ENCODE data around the gene NLGN4Y. TPM values are rescaled to one million over a fixed set of nuclear protein-coding genes. Genes with fewer than 3 reads are reported as not detected.

NLGN4Y gene
- polyA plus RNA-seq, 1 of the 3 experiments (the other 2 are of a cell fraction): not detected

DNA sequence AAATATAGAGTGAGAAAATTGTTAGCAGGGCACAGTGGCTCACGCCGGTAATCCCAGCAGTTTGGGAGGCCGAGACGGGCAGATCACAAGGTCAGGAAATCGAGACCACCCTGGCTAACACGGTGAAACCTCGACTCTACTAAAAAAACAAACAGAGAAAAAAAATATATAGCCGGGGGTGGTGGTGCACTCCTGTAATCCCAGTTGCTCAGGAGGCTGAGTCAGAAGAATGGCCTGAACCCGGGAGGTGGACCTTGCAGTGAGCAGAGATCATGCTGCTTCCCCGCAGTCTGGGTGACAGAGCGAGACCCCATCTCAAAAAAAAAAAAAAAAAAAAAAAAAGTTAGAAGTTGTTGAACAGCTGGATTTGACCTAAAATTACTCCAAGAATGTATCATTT lies 269.3 kb downstream of the NLGN4Y start:
- no peak overlapping the region for H3K27ac ChIP-seq (ENCODE audit: low read depth in 2 of 2, low read length in 1 of 2)
- H3K9ac ChIP-seq: no peak overlapping the region
- H3K36me3 ChIP-seq (replicated peaks in 1 of 2; ENCODE audit: control insufficient read depth in 1 of 2, insufficient read depth in 2 of 2, low read length in 1 of 2): no peaks in the 10 kb centered on the region
- ChIA-PET CTCF (no interaction called here), POLR2A (no interaction called here)
- H2AFZ ChIP-seq (ENCODE audit: low read depth): no peak overlapping the region
- no peaks in the 10 kb centered on the region for H3K9me3 ChIP-seq
- H3K9me2 ChIP-seq: no peaks in the 10 kb centered on the region
- no peak overlapping the region for H3K4me2 ChIP-seq
- H3K79me2 ChIP-seq (ENCODE audit: insufficient read depth): no peaks in the 10 kb centered on the region
- TF ChIP-seq FOXJ3 (CRISPR knock-in tag; IDR thresholded peaks at IDR 0.05) (no peak), GATA2 (CRISPR knock-in tag; IDR thresholded peaks at IDR 0.05) (no peak), EZH2phosphoT487 (IDR thresholded peaks at IDR 0.05; ENCODE audit: borderline replicate concordance, low read depth) (no peak), RAD21 (IDR thresholded peaks at IDR 0.05; ENCODE audit: low read length) (no peak), ELF1 (IDR thresholded peaks at IDR 0.05) (no peak), FOSL2 (IDR thresholded peaks at IDR 0.05; ENCODE audit: borderline replicate concordance, low read depth) (no peak), SIN3A (IDR thresholded peaks at IDR 0.05; ENCODE audit: borderline replicate concordance, low read depth, low read length) (no peak), EP300 (IDR thresholded peaks at IDR 0.05; ENCODE audit: borderline replicate concordance in 1 of 2, low read depth in 1 of 2, low read length in 1 of 2) (no peak), YY1 (IDR thresholded peaks at IDR 0.05; ENCODE audit: low read depth) (no peak)
- TF ChIP-seq, protein P1, sequence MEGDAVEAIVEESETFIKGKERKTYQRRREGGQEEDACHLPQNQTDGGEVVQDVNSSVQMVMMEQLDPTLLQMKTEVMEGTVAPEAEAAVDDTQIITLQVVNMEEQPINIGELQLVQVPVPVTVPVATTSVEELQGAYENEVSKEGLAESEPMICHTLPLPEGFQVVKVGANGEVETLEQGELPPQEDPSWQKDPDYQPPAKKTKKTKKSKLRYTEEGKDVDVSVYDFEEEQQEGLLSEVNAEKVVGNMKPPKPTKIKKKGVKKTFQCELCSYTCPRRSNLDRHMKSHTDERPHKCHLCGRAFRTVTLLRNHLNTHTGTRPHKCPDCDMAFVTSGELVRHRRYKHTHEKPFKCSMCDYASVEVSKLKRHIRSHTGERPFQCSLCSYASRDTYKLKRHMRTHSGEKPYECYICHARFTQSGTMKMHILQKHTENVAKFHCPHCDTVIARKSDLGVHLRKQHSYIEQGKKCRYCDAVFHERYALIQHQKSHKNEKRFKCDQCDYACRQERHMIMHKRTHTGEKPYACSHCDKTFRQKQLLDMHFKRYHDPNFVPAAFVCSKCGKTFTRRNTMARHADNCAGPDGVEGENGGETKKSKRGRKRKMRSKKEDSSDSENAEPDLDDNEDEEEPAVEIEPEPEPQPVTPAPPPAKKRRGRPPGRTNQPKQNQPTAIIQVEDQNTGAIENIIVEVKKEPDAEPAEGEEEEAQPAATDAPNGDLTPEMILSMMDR (IDR thresholded peaks at IDR 0.05): no peak
- TF ChIP-seq, protein P2, sequence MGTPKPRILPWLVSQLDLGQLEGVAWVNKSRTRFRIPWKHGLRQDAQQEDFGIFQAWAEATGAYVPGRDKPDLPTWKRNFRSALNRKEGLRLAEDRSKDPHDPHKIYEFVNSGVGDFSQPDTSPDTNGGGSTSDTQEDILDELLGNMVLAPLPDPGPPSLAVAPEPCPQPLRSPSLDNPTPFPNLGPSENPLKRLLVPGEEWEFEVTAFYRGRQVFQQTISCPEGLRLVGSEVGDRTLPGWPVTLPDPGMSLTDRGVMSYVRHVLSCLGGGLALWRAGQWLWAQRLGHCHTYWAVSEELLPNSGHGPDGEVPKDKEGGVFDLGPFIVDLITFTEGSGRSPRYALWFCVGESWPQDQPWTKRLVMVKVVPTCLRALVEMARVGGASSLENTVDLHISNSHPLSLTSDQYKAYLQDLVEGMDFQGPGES (IDR thresholded peaks at IDR 0.05; ENCODE audit: low read depth, low read length): no peak
- TF ChIP-seq, protein P3, sequence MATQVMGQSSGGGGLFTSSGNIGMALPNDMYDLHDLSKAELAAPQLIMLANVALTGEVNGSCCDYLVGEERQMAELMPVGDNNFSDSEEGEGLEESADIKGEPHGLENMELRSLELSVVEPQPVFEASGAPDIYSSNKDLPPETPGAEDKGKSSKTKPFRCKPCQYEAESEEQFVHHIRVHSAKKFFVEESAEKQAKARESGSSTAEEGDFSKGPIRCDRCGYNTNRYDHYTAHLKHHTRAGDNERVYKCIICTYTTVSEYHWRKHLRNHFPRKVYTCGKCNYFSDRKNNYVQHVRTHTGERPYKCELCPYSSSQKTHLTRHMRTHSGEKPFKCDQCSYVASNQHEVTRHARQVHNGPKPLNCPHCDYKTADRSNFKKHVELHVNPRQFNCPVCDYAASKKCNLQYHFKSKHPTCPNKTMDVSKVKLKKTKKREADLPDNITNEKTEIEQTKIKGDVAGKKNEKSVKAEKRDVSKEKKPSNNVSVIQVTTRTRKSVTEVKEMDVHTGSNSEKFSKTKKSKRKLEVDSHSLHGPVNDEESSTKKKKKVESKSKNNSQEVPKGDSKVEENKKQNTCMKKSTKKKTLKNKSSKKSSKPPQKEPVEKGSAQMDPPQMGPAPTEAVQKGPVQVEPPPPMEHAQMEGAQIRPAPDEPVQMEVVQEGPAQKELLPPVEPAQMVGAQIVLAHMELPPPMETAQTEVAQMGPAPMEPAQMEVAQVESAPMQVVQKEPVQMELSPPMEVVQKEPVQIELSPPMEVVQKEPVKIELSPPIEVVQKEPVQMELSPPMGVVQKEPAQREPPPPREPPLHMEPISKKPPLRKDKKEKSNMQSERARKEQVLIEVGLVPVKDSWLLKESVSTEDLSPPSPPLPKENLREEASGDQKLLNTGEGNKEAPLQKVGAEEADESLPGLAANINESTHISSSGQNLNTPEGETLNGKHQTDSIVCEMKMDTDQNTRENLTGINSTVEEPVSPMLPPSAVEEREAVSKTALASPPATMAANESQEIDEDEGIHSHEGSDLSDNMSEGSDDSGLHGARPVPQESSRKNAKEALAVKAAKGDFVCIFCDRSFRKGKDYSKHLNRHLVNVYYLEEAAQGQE (IDR thresholded peaks at IDR 0.05; ENCODE audit: low read depth, low read length): no peak
- H3K27me3 ChIP-seq (ENCODE audit: insufficient read depth): no peaks in the 10 kb centered on the region
- H3F3A ChIP-seq (replicated peaks; ENCODE audit: insufficient read depth): no peaks in the 10 kb centered on the region
- H4K20me1 ChIP-seq (ENCODE audit: insufficient read depth): no peaks in the 10 kb centered on the region
- WGBS (ENCODE audit: low lambda C conversion rate): no CpG with 5 or more reads among the region's 11 CpGs
- H3K4me3 ChIP-seq (ENCODE audit: low read depth in 2 of 2, low read length in 1 of 2): no peak overlapping the region
- no peaks in the 10 kb centered on the region for H3K4me1 ChIP-seq (ENCODE audit: control insufficient read depth in 1 of 2, insufficient read depth in 2 of 2, low read depth in 1 of 2, low read length in 1 of 2)
- DNase-seq: no peak
